Measurements from ENCODE around the gene C4orf54.

C4orf54 gene

GRCh38 chr4:99657798-99658197, at the start of gene C4orf54:
TSS of gene C4orf54 (minus strand) at chr4:99657828. CDS start at chr4:99654648, 3,180 bp downstream.
- DNase-seq (ENCODE audit: low read depth): no peak

DNA sequence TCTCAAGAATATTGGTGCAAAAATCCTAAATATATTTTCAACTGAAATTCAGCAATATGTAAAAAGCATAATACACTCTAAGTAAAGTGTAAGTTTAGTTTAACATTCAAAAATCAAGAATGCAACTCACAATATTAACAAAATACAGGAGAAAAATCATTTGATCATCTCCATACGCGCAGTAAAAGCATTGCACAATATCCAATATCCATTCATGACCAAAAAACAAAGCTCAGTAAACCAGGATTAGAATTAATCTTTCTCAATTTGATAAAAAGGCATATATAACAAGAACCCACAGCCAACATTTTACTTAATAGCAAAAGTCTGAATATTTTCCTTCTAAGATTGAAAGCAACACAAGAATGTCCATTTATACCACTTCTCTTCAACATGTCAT, 48.3 kb upstream of the C4orf54 start:
- DNase-seq (ENCODE audit: low read depth): no peak

DNA sequence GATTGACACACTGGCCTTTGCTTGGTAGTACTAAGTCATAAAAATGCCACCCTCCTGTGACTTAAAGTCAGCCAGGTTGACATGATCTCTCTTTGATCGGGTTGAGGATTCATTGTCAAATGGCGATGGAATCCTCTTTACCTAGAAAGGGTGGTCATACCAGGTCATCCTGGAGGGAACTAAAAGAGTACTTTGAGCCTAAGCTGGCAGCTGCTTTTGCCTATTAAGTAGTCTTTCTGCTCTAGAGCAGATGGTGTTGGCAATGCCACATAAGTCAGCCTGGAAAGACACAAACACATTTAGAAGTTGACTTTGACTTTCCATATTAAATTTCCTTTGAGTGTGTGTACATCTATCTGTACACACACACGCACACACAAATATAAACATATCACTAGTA, 39.2 kb upstream of the C4orf54 start:
- no peak for DNase-seq (ENCODE audit: low read depth)

- no peak for DNase-seq (ENCODE audit: low read depth)
Observed at GRCh38 chr4:99693140-99693539, 35.5 kb upstream of the C4orf54 start.

DNA sequence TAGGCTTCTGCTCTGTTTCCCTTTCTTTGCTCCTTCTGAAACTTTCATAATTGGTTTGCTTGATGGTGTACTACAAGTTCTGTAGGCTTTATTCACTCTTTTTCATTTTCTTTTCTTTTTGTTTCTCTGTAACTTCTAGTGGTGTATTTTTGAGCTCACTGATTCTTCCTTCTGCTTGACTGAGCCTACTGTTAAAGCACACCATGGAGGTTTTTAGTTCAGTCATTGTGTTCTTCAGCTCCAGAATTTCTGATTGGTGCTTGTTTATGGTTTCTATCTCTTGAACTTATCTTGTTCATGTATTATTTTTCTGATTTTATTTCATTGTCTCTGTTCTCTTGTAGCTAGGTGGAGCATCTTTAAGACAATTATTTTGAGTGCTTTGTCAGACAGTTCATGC, 33.4 kb upstream of the C4orf54 start:
- no peak for DNase-seq (ENCODE audit: low read depth)

- no peak for DNase-seq (ENCODE audit: low read depth)
Observed at GRCh38 chr4:99690472-99690871, 32.8 kb upstream of the C4orf54 start.

GRCh38 chr4:99687120-99687519, 29.5 kb upstream of the C4orf54 start:
- DNase-seq (ENCODE audit: low read depth): no peak

- DNase-seq (ENCODE audit: low read depth): no peak
Observed at GRCh38 chr4:99685234-99685633, 27.6 kb upstream of the C4orf54 start.

GRCh38 chr4:99683895-99684294, 26.3 kb upstream of the C4orf54 start:
- DNase-seq (ENCODE audit: low read depth): no peak

- DNase-seq (ENCODE audit: low read depth): no peak
Observed at GRCh38 chr4:99679976-99680375, 22.3 kb upstream of the C4orf54 start.

DNA sequence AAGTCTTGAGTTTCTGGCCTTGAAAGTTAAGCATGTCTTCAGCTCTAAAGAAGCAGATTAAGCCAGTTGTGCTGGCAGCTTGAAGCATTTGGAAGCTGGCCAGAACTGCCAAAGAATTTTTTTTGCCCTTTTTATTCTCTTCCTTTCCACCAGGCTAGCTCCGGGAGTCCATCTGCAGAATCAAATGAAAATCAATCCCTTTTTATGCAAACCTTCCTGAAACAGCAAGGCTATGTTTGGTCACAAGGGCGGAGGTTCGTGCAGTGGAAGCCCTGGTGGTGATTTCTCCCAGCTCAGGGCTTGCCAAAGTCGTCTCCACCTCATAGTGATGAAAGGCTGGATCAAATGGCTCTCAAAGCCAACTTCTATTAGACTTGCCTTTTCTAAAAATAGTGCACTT, 21.6 kb upstream of the C4orf54 start:
- DNase-seq (ENCODE audit: low read depth): no peak

GRCh38 chr4:99677161-99677560, 19.5 kb upstream of the C4orf54 start:
- DNase-seq (ENCODE audit: low read depth): no peak

GRCh38 chr4:99670409-99671073, 12.9 kb upstream of the C4orf54 start:
- no peak for DNase-seq (ENCODE audit: low read depth)

GRCh38 chr4:99669084-99669483, 11.5 kb upstream of the C4orf54 start:
- peak; percentile 65 for DNase-seq (ENCODE audit: low read depth)

GRCh38 chr4:99668472-99668871, 10.8 kb upstream of the C4orf54 start:
- no peak for DNase-seq (ENCODE audit: low read depth)

DNA sequence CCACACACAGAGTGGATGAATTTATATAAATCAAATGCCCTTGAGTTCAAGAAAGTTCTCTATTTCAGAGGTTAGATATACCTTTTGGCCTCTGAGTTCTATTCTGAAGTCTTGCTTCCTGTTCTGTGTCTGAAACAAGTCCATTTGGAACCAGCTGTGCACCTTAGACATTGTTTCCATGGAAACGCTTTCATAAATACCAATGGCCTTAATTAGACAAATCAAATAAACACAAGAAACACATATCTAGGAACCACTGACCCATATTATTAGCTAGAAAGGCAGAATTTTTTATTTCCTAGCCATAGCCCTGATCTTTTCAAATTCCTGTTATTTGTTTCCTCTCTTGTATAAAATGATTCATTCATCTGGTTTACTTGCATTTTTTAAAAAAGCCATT, 8.4 kb upstream of the C4orf54 start:
- no peak for DNase-seq (ENCODE audit: low read depth)

GRCh38 chr4:99664716-99665115, 7.1 kb upstream of the C4orf54 start:
- DNase-seq (ENCODE audit: low read depth): no peak

DNA sequence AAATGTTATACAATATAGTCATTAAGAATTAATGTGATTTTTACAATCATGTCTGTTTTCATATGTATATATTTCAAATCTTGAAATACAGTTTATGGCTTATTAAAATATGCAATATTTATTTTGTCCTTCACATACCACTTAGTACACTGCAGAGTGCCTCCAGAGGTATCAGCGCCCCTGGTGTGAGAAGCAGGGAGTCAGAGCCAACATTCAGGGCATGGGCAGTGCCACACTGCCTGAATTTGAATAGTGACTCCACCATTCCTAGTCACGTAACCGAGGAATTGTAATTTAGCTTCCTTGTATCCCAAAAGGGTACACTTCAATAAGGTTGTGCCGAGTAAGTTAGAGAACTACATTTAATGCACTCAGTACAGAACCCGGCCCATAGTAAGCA, 4.3 kb upstream of the C4orf54 start:
- DNase-seq (ENCODE audit: low read depth): no peak

- no peak for DNase-seq (ENCODE audit: low read depth)
Observed at GRCh38 chr4:99658666-99659065, 1.0 kb upstream of the C4orf54 start.

GRCh38 chr4:99655308-99656081, 2.1 kb downstream of the C4orf54 start:
- DNase-seq (ENCODE audit: low read depth): peak; percentile 59

DNA sequence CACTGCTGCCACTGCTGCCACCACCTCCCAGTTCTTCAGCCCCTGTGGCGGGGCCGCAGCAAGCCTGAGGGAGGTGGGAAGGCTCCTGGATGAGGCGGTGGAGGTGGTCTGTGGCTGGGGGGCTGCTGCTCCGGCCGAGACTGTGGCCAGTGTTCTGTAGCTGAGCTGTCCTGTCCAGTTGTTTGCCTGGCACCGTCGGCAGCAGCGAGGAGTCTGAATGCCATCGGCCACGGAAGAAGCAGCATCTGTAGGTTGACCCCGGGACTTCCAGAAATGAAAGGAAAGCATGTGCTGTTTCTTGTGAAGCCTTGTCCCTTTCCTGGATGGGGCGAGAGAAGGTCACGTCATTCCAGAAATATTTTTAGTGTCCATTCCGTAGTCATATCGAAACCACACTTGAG, 3.3 kb downstream of the C4orf54 start:
- DNase-seq (ENCODE audit: low read depth): no peak

- DNase-seq (ENCODE audit: low read depth): no peak
Observed at GRCh38 chr4:99653916-99654315, 3.7 kb downstream of the C4orf54 start.

GRCh38 chr4:99652596-99653436, 4.8 kb downstream of the C4orf54 start:
- DNase-seq (ENCODE audit: low read depth): no peak
